Activated T-helper 1 cell treated with Interleukin-2 at 50 U/mL for 16 hours (primary cell): ENCODE results near the gene SPRYD3.

Experiments
- DNase-seq: peaks from one replicate; pipeline ENCODE4 v3.0.0-alpha.2; 2020; ENCODE audit warnings: low read depth

SPRYD3 gene

DNA sequence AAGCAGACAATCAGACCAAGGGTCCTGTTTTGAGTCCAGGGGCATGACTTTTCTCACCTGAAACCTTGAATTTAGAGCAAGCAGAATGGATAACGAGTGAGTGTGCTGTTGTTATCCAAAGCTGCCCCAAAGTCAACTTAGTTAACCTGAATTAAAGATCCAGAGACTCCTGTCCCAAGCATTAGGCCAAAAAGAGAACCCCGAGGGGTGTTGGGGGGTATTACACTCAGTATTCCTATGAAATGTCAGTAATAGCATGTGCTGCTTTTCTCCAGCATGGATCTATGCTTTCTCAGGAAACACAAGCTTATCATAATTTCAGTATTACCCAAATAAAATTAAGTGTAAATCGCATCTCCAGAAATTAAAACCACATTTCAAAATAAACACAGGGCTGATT, 53.9 kb downstream of the SPRYD3 start:
- no peak for DNase-seq

DNA sequence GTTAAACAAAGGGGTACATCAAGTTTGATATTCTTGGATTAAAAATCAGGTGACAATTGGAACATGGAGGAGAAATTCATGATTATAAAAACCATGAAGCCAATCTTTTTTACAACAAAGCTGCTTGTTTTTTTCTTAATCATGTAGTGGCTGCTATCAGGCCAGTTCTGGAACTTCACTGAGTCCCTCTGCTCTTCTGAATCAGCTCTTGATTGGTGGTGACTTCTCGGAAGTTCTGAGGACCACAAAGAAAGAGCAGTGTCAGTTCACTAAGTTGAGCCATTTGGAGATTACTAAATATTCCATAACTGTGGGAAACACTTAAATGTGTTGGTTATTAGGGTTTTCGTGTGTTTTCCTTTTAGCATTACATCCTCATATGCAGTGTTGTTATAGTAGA, 64.5 kb downstream of the SPRYD3 start:
- no peak for DNase-seq
